HL-60/S4 (cell line): ENCODE data around the gene RNF175.

Source experiments
- in situ Hi-C: fragments of 300-500 bp; cut with MboI; formaldehyde crosslinking; loops from 2 replicates; pipeline ENCODE4 v1.14.3; 2022; ENCODE audit warnings: low sequenced_read_pairs

Gene RNF175

GRCh38 chr4:153759407-153760316 is at the start of gene RNF175:
TSS of gene RNF175 (minus strand) at chr4:153760024. CDS start at chr4:153759862, 162 bp downstream.
- in situ Hi-C loops = loop anchor here (10.0 to 25.0 kb wide), 2 partner anchors 125 to 597 kb away; no protein-coding TSS in a partner anchor

- in situ Hi-C loops = no loop called here
These were observed 49.5 kb upstream of the RNF175 start for GRCh38 chr4:153809307-153809706.

- in situ Hi-C loops = no loop called here
These were observed 48.4 kb upstream of the RNF175 start for GRCh38 chr4:153808175-153808574.

- in situ Hi-C loops = no loop called here
These were observed 46.2 kb upstream of the RNF175 start for GRCh38 chr4:153806073-153806472.

GRCh38 chr4:153804722-153805121 is 44.9 kb upstream of the RNF175 start:
- in situ Hi-C loops = no loop called here

- in situ Hi-C loops = no loop called here
These were observed 39.9 kb upstream of the RNF175 start for GRCh38 chr4:153799694-153800074.

- in situ Hi-C loops = no loop called here
These were observed 39.3 kb upstream of the RNF175 start for GRCh38 chr4:153798901-153799693.

GRCh38 chr4:153798420-153798819 is 38.6 kb upstream of the RNF175 start:
- in situ Hi-C loops = no loop called here

- in situ Hi-C loops = no loop called here
These were observed 34.2 kb upstream of the RNF175 start for GRCh38 chr4:153794006-153794405.

GRCh38 chr4:153792618-153793247 is 32.9 kb upstream of the RNF175 start:
- in situ Hi-C loops = no loop called here

GRCh38 chr4:153791746-153792617 is 32.2 kb upstream of the RNF175 start:
- in situ Hi-C loops = no loop called here

GRCh38 chr4:153790962-153791551 is 31.2 kb upstream of the RNF175 start:
- in situ Hi-C loops = no loop called here

GRCh38 chr4:153790500-153790865 is 30.7 kb upstream of the RNF175 start:
- in situ Hi-C loops = no loop called here

GRCh38 chr4:153789741-153790499 is 30.1 kb upstream of the RNF175 start:
- in situ Hi-C loops = no loop called here

GRCh38 chr4:153788413-153789276 is 28.8 kb upstream of the RNF175 start, which contains the start of gene SFRP2:
TSS of gene SFRP2 (minus strand) at chr4:153789083. CDS start at chr4:153788835, 248 bp downstream.
- in situ Hi-C loops = no loop called here

GRCh38 chr4:153788051-153788412 is 28.2 kb upstream of the RNF175 start:
- in situ Hi-C loops = no loop called here

GRCh38 chr4:153787575-153787974 is 27.8 kb upstream of the RNF175 start:
- in situ Hi-C loops = no loop called here

GRCh38 chr4:153787061-153787560 is 27.3 kb upstream of the RNF175 start:
- in situ Hi-C loops = no loop called here
